ENCODE data around the gene RIPK3.
"Not testable (repeated sequence)": the region's sequence is repeated elsewhere in the genome, so short reads cannot be mapped to it uniquely, and the experiment has no call there.

Gene RIPK3

GRCh38 chr14:24339284-24340151, at the start of gene RIPK3:
Gene RIPK3 (minus strand): TSS chr14:24339991. CDS start chr14:24339826, 165 bp downstream.
- DNase-seq: no peak

- DNase-seq: no peak
Measured at GRCh38 chr14:24389226-24389848, 49.5 kb upstream of the RIPK3 start.

GRCh38 chr14:24388474-24389179, 48.8 kb upstream of the RIPK3 start:
- DNase-seq: no peak

GRCh38 chr14:24387579-24387978, 47.8 kb upstream of the RIPK3 start:
- DNase-seq: not testable (repeated sequence)

GRCh38 chr14:24387009-24387345, 47.2 kb upstream of the RIPK3 start:
- no peak for DNase-seq

- no peak for DNase-seq
Measured at GRCh38 chr14:24385524-24385923, 45.7 kb upstream of the RIPK3 start.

- no peak for DNase-seq
Measured at GRCh38 chr14:24384169-24384568, 44.4 kb upstream of the RIPK3 start.

GRCh38 chr14:24382064-24382371, 42.2 kb upstream of the RIPK3 start:
- no peak for DNase-seq

- DNase-seq: no peak
Measured at GRCh38 chr14:24381363-24382063, 41.7 kb upstream of the RIPK3 start.

GRCh38 chr14:24379907-24380730, 40.3 kb upstream of the RIPK3 start:
- DNase-seq: no peak

- no peak for DNase-seq
Measured at GRCh38 chr14:24378981-24379906, 39.5 kb upstream of the RIPK3 start.

- no peak for DNase-seq
Measured at GRCh38 chr14:24378327-24378726, 38.5 kb upstream of the RIPK3 start.

GRCh38 chr14:24377657-24378056, 37.9 kb upstream of the RIPK3 start:
- no peak for DNase-seq

GRCh38 chr14:24377126-24377525, 37.3 kb upstream of the RIPK3 start:
- DNase-seq: no peak

- DNase-seq: peak; percentile 34
Measured at GRCh38 chr14:24376448-24377070, 36.8 kb upstream of the RIPK3 start.

GRCh38 chr14:24372701-24373416, 33.1 kb upstream of the RIPK3 start:
- no peak for DNase-seq

GRCh38 chr14:24371605-24372004, 31.8 kb upstream of the RIPK3 start:
- not testable (repeated sequence) for DNase-seq

GRCh38 chr14:24370748-24371147, 31.0 kb upstream of the RIPK3 start:
- no peak for DNase-seq

GRCh38 chr14:24369907-24370687, 30.3 kb upstream of the RIPK3 start:
- DNase-seq: no peak

All from NCI-H1436 treated with DMSO at 0.1 percent for 48 hours (cell line).